ENCODE measurements around the gene MRPS18A. TPM values are rescaled to one million over a fixed set of nuclear protein-coding genes. Genes with fewer than 3 reads are reported as not detected.
A peak's percentile ranks its signal among the peaks of the same experiment; 100 is the strongest.

The MRPS18A gene
- total and polyA plus RNA-seq, 9 of the 15 experiments (the other 6 are each of a cell fraction or from before 2014, with no cell fraction given): 87.5 to 243 (median 125) TPM

- in situ Hi-C loops (cut with MboI) (no loop called here), intact Hi-C loops (cut with micrococcal nuclease) (no loop called here)
- Histone ChIP-seq H4K20me1 (replicated peaks; ENCODE audit: control insufficient read depth, insufficient read depth, low read length) (peaks cover 10% of the 10 kb centered on the region; the same call in 1 of the 2 replicates), H3K4me3 (no peak within 1 kb of the TSS), H3K27ac (ENCODE audit: extremely low read depth, low read depth, low read length) (no peak within 1 kb of the TSS), H3K9me1 (ENCODE audit: control insufficient read depth, insufficient read depth, low read length) (no peaks in the 10 kb centered on the region), H3K4me1 (replicated peaks in 1 of 2; ENCODE audit: control insufficient read depth in 2 of 2, insufficient read depth in 2 of 2, low read length in 2 of 2) (peaks cover 16 to 17% of the 10 kb centered on the region in 2 experiments), H3K9me3 (replicated peaks; ENCODE audit: control insufficient read depth, insufficient read depth, low read depth, low read length) (no peaks in the 10 kb centered on the region), H3K9ac (ENCODE audit: insufficient read depth in 1 of 2, low read depth in 2 of 2, low read length in 2 of 2) (no peak within 1 kb of the TSS), H2AFZ (ENCODE audit: low read depth, low read length) (no peak within 1 kb of the TSS), H3K4me2 (ENCODE audit: insufficient read depth, low read length) (no peak within 1 kb of the TSS), H3K79me2 (ENCODE audit: control insufficient read depth, insufficient read depth, low read length) (peaks cover 22% of the 10 kb centered on the region), H3K27me3 (ENCODE audit: control insufficient read depth in 2 of 2, insufficient read depth in 2 of 2, low read length in 2 of 2) (no peaks in the 10 kb centered on the region; a peak in 1 of 5 replicates), H3K36me3 (ENCODE audit: control insufficient read depth, insufficient read depth, low read length) (peaks cover 27% of the 10 kb centered on the region)
- 87% methylated on average over 29 of the region's 52 CpGs for WGBS (ENCODE audit: insufficient coverage, low coverage, missing lambda C conversion rate)
- ATAC-seq (peak; percentile 24), DNase-seq (ENCODE audit: extremely low read depth in 1 of 4, low spot score in 3 of 4) (peak in 2 of 4 experiments; percentile 52 to 64), FAIRE-seq (no peak)
- TF ChIP-seq HDAC8 (tag; IDR thresholded peaks at IDR 0.05): no peak
- TF ChIP-seq RBFOX2 (IDR thresholded peaks at IDR 0.05; ENCODE audit: low read depth, low read length): peak; percentile 46; the same call in 1 of the 2 replicates
- peak; percentile 97 for TF ChIP-seq ZBTB33 (CRISPR knock-in tag; IDR thresholded peaks at IDR 0.05)
- TF ChIP-seq, protein P1, sequence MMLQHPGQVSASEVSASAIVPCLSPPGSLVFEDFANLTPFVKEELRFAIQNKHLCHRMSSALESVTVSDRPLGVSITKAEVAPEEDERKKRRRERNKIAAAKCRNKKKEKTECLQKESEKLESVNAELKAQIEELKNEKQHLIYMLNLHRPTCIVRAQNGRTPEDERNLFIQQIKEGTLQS (IDR thresholded peaks at IDR 0.05): peak; percentile 25
- TF ChIP-seq, protein P1 (CRISPR knock-in tag; conservative IDR thresholded peaks at IDR 0.05): no peak
- no peak for TF ChIP-seq NONO (IDR thresholded peaks at IDR 0.05; ENCODE audit: low read depth in 2 of 2, low read length in 1 of 2)
- peak; percentile 60; the same call in 1 of the 2 replicates for TF ChIP-seq RFX1 (IDR thresholded peaks at IDR 0.05)
- TF ChIP-seq POLR2G (IDR thresholded peaks at IDR 0.05; ENCODE audit: low read depth, low read length): 0 out of 2 replicates have a peak, but pooled peaks have one; percentile 39
- ChIA-PET POLR2A (interaction anchor here (0.8 to 10.9 kb wide), 7 partner anchors 13 to 899 kb away, joined by 3 to 206 read pairs (median 5); partner anchors contain the start of genes GTPBP2, MAD2L1BP and TBCC), CTCF (ENCODE audit: low intra/inter-chr PET ratio) (no interaction called here)
- no TSS peak for BruUV-seq (replicated peaks)
Measured at GRCh38 chr6:43644940-43645612, 42.5 kb downstream of the MRPS18A start, which contains the start of gene RSPH9. Gene RSPH9, plus strand, starts transcription at chr6:43645036. Its CDS starts 63 bp downstream, at chr6:43645099.
